Right hindlimb (tissue), 1 donor: ENCODE results near the gene PIGS.
"Not testable (repeated sequence)": the region's sequence is repeated elsewhere in the genome, so short reads cannot be mapped to it uniquely, and the experiment has no call there.

Experiments used
- DNase-seq: peaks from one replicate; pipeline ENCODE4 v3.0.0-alpha.2; 2018

The PIGS gene

DNA sequence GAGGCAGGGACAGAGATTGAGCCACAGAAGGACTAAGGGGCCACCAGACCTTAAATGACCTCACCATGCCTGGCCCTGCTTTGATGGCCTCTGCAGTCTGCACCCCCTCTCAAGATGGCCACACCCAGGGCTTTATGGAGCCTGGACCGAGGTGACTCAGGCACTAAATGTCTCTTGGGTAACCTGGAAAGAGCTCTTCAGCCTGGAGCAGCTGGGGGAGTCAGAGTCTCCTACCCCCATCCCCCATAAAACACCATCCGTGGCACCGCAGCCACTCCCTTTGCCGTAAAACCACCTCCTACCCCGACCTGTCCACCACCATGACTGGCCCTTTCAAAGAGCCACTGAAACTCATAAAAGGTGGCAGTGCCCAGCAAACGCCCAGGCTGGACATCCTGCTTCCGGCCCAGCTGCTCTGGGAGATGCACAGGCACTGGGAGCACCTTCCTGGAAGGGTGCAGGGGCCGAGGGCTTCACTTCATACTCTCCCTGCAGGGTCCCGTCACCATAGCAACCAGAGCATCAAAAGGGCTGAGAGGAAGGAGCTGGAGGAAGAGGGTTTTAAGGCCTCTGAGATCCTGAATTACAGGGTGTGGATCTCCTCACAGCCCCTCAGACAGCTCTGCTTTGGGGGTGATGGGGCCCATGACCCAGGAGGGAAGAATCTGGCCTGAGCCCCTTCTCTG, 42.9 kb downstream of the PIGS start:
- DNase-seq, result no peak

GRCh38 chr17:28527859-28528258, 43.5 kb downstream of the PIGS start:
- no peak for DNase-seq

DNA sequence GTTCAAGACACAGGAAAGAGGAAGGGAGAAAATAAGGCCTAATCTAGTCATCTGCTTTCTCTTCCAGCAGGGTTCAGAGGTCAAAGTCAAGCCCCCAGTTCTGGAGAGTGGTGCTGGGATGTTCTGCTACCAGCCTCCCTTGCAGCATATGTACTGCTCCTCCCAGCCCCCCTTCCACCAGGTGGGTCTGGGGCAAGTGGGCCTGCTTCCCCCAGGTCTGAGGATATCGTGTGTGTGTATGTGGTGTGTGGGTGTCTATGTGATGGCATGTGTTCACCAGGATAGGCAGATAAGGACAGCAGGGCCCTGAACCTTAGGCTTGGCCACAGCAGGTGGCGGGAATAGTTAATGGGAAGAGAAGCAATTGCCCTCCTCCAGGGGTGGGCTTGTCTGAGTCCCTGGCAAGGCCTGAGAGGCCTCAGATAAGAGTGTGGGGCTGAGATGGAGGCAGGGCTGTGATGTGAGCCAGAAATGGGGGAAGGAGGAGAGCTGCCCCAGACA, 44.1 kb downstream of the PIGS start:
- DNase-seq, result no peak

DNA sequence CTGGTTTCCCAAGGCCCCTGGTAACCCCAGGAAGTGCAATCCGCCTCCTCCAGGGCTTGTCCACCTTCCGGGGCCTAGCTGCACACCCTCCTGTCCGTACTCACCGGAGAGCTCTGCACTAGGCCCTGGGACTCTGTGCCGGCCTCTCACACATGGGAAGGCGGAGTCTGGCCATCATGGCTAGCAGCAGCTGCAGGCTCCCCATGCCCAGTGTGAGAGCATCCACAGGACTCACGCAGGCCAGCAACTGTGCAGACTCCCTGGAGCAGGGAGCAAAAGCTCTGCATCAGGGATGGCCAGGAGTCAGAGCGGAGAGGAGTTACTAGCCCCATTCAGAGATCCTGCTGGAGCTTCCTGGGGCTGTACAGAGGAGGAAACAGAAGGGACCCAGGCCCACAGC, 44.9 kb downstream of the PIGS start:
- DNase-seq, result no peak

DNA sequence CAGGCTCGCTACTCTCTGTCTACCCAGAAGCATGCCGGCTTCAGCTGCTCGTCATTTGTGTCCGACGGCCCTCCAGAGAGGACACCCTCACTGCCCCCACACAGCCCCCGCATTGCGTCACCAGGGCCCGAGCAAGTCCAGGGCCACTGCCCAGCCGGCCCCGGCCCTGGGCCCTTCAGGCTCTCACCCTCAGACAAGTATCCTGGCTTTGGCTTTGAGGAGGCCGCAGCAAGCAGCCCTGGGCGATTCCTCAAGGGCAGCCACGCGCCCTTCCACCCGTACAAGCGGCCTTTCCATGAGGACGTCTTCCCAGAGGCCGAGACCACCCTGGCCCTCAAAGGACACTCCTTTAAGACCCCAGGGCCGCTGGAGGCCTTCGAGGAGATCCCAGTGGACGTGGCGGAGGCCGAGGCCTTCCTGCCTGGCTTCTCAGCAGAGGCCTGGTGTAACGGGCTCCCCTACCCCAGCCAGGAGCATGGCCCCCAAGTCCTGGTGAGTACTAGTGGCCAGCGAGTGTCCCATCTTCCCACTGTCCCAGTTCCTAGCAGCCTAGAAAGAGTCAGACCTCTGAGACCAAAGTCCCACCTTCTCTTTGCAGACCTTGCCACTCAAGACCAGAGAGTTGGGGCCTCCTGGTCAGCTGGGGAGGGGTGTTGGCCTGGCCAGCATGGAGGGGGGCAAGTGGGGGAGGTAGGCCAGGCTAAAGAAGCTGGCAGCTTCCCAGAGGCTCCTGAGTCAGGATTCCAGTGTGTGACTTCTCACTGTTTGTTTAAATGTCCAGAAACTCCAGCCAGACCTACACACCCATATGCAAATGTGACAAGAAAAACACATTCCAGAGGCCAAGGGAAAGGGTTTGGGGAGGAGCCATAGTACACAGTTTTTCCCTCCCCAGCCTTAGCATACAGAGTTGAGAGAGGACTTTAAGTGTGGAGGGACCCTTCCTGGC, 46.6 kb downstream of the PIGS start:
- no peak for DNase-seq

- no peak for DNase-seq
Observed at GRCh38 chr17:28523876-28524275, 47.4 kb downstream of the PIGS start.

DNA sequence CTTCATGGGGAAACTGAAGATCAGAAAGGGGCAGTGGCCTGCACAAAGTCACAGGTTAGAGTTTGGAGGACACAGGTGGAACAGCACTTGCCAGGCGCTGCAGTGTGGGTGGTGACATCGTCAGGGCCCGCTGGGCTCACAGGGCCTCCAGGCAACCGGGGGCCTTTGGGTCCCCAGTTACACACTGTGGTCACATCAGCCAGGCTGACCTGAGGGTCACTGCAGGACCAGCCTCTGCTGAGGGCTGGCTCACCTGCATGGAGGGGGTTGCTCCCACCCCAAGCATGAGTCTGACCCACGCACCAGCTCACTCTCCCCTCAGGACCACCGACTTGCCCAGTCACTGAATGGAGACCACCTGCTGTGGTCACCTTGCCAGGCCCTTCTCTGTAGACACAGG, 48.1 kb downstream of the PIGS start:
- DNase-seq, result no peak

- not testable (repeated sequence) for DNase-seq
Observed at GRCh38 chr17:28522281-28522680, 49.0 kb downstream of the PIGS start.

- no peak for DNase-seq
Observed at GRCh38 chr17:28521311-28522085, 49.8 kb downstream of the PIGS start.

- no peak for DNase-seq
Observed at GRCh38 chr17:28520687-28521086, 50.6 kb downstream of the PIGS start.

- no peak for DNase-seq
Observed at GRCh38 chr17:28519236-28519635, 52.1 kb downstream of the PIGS start.

- DNase-seq, result no peak
Observed at GRCh38 chr17:28518578-28518977, 52.7 kb downstream of the PIGS start.

- DNase-seq, result no peak
Observed at GRCh38 chr17:28518132-28518531, 53.2 kb downstream of the PIGS start.

DNA sequence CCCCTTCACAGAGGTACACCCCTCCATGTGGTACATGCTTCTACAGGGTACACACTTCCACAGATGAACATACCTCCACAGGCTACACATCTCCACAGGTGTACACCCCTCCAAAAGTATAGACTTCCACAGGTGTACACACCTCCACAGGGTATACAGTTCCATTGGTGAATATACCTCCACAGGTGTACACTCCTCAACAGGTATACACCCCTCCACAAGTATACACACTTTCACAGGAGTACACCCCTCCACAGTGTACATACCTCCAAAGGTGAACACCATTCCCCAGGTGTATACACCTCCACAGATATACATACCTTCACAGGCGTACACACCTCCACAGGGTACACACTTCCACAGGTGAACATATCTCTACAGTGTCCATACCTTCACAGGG, 55.8 kb downstream of the PIGS start:
- DNase-seq, result no peak

GRCh38 chr17:28514561-28515002, 56.7 kb downstream of the PIGS start:
- DNase-seq, result no peak

- DNase-seq, result no peak
Observed at GRCh38 chr17:28513476-28513875, 57.8 kb downstream of the PIGS start.

- DNase-seq, result no peak
Observed at GRCh38 chr17:28511858-28512461, 59.4 kb downstream of the PIGS start.

- no peak for DNase-seq
Observed at GRCh38 chr17:28509789-28510188, 61.5 kb downstream of the PIGS start.

GRCh38 chr17:28508211-28508724, 63.1 kb downstream of the PIGS start:
- DNase-seq, result no peak

- DNase-seq, result no peak
Observed at GRCh38 chr17:28507567-28508203, 63.6 kb downstream of the PIGS start.

DNA sequence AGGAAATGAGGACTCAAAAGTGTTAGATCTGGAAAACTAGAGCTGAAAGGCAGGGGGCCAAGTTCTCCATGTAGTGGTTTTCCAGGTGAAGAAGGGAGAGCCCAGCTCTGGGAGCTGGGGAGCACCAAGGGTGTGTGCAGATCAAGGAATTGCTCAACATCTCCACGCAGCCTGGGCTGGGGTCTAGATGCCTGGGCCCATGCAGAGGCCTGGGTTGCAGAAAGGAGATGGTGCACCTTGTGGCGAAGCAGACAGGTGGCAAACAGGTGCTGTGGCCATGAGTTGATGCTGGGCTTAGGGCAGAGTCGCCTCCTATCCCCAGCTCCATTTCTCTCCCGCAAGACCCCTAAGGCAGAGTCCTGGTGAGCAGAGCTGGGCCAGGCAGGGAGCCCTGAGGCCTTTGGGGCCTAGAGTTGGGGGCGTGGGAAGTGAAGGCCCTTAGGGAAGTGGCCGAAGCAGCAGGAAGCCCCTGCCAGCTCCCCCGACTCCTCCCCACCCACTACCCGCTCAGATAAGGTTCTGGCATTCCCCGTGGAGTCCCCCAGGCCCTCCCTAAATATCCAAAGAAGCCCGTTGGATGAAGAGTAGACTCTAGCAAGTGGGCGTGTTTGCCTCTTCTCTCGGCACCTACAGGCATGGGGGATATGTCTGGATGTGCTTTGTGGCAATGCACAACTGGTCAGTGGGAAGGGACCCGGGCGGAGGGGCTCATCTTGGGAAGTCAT, 64.4 kb downstream of the PIGS start:
- DNase-seq, result no peak
